Hepatocyte (in vitro differentiated cells): ENCODE results near the gene KIAA0930. TPM values are rescaled to one million over a fixed set of nuclear protein-coding genes. Genes with fewer than 3 reads are reported as not detected.

ENCODE experiments used
- DNase-seq: peaks from one replicate; pipeline ENCODE4 v3.0.0-alpha.2; 2016; ENCODE audit warnings: low spot score
- H2AFZ ChIP-seq: fragments of 200-600 bp; sonication (generic); 2 replicates; pipeline ENCODE4 v1.6.0; 2016; ENCODE audit warnings: antibody characterized with exemption, mild to moderate bottlenecking
- H3K27ac ChIP-seq: fragments of 200-600 bp; sonication (generic); 2 replicates; pipeline ENCODE4 v1.5.1; 2016; ENCODE audit warnings: mild to moderate bottlenecking
- H3K27me3 ChIP-seq: fragments of 200-600 bp; sonication (generic); 2 replicates; pipeline ENCODE4 v1.6.1; 2016
- H3K36me3 ChIP-seq: fragments of 200-600 bp; sonication (generic); replicated peaks from 2 replicates; pipeline ENCODE4 v1.5.1; 2016; ENCODE audit warnings: low read depth; ENCODE audit not compliant: insufficient read depth
- H3K4me1 ChIP-seq: fragments of 200-600 bp; sonication (generic); 2 replicates; pipeline ENCODE4 v1.5.1; 2016; ENCODE audit warnings: mild to moderate bottlenecking, moderate library complexity; ENCODE audit not compliant: insufficient read depth
- H3K4me2 ChIP-seq: fragments of 200-600 bp; sonication (generic); 2 replicates; pipeline ENCODE4 v1.6.0; 2016
- H3K4me3 ChIP-seq: fragments of 200-600 bp; sonication (generic); 2 replicates; pipeline ENCODE4 v1.5.1; 2016; ENCODE audit warnings: mild to moderate bottlenecking
- H3K79me2 ChIP-seq: fragments of 200-600 bp; sonication (generic); 2 replicates; pipeline ENCODE4 v1.6.0; 2017; ENCODE audit warnings: mild to moderate bottlenecking
- H3K9me2 ChIP-seq: fragments of 200-600 bp; sonication (generic); replicated peaks from 2 replicates; pipeline ENCODE4 v1.6.0; 2017; ENCODE audit warnings: mild to moderate bottlenecking; ENCODE audit not compliant: insufficient read depth
- H3K9me3 ChIP-seq: fragments of 200-600 bp; sonication (generic); 2 replicates; pipeline ENCODE4 v1.5.1; 2016; ENCODE audit warnings: low read depth, mild to moderate bottlenecking
- H4K20me1 ChIP-seq: fragments of 200-600 bp; sonication (generic); 2 replicates; pipeline ENCODE4 v1.6.0; 2016; ENCODE audit warnings: mild to moderate bottlenecking; ENCODE audit not compliant: insufficient read depth, poor library complexity, severe bottlenecking
- EZH2 ChIP-seq: fragments of 200-600 bp; sonication (generic); IDR thresholded peaks from 2 replicates; pipeline ENCODE4 v1.6.1; 2016; ENCODE audit warnings: antibody characterized with exemption, mild to moderate bottlenecking, borderline replicate concordance
- EZH2phosphoT487 ChIP-seq: fragments of 200-600 bp; sonication (generic); IDR thresholded peaks from one replicate; pipeline ENCODE4 v1.6.1; 2018; ENCODE audit warnings: antibody characterized with exemption, mild to moderate bottlenecking, low read depth, moderate library complexity; ENCODE audit not compliant: unreplicated experiment, severe bottlenecking
- WGBS: methylation state at CpG from one replicate; pipeline ENCODE4 v1.1.6; 2016; ENCODE audit warnings: low lambda C conversion rate; ENCODE audit errors: missing lambda C conversion rate; 5-methylcytosine and 5-hydroxymethylcytosine counted together
- polyA plus RNA-seq: library from polyadenylated mRNA; unstranded; fragments of >200 nt; fragmentation: Nextera tagmentation; extraction: Ambion mirVana; gene quantifications from 2 replicates; pipeline ENCODE4 v1.2.1, GENCODE V29; 2016
- total RNA-seq: library from RNA; depleted of rRNA; stranded (reverse); fragments of >200 nt; gene quantifications from 2 replicates; pipeline ENCODE4 v1.2.3, GENCODE V29; 2014
- TF ChIP-seq, protein P1 (sequence below): fragments of 200-600 bp; sonication (generic); IDR thresholded peaks from 2 replicates; pipeline ENCODE4 v1.5.1; 2016; ENCODE audit warnings: antibody characterized with exemption, mild to moderate bottlenecking; ENCODE audit not compliant: poor library complexity

KIAA0930 gene
- total RNA-seq (30.9 and 62.9 TPM in 2 replicates), polyA plus RNA-seq (42.0 and 43.6 TPM in 2 replicates)

DNA sequence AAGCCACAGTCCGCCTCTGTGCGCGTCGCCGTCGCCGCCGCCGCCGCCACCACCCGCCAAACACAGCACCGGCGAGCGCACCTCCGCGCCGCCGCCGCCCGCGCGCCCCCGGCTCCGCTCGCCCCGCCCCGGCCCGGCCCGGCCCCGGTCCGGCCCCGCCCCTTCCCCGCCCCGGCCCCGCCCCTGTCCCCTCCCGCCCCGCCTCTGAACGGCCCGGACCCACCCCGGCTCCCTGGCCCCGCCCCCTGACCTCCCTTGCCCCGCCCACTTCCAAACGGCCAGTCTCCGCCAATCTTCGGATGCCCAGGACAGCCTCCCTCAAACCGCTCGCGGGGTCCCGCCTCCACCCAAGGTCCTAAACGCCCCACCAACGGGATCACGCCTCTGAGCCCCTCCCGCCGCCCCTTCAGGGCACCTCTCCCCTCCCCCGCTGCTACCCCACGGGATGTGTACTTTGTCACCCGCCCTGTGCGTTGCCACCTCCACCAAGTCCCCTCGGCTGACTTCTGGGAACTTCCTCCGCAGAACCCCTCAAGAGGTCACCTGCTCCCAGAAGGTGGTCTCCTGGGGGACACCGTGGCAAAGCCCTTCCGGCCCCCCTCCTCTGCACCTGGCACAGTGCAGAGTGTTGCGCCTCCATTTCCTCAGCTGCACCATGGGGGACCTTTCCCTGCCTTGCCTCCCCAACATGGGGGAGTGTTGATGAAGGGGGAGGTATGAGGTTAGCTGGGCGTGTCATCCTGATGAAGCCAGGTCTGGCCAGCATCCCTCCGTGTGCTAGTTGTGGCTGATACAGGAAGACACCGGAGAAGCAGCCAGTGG lies at the start of gene KIAA0930:
KIAA0930 (minus strand) TSS at position 85 of the 822 bp plus-strand sequence. CDS start 191 bp downstream, outside the sequence.
- H3K36me3 ChIP-seq, result no peaks in the 10 kb centered on the region

DNA sequence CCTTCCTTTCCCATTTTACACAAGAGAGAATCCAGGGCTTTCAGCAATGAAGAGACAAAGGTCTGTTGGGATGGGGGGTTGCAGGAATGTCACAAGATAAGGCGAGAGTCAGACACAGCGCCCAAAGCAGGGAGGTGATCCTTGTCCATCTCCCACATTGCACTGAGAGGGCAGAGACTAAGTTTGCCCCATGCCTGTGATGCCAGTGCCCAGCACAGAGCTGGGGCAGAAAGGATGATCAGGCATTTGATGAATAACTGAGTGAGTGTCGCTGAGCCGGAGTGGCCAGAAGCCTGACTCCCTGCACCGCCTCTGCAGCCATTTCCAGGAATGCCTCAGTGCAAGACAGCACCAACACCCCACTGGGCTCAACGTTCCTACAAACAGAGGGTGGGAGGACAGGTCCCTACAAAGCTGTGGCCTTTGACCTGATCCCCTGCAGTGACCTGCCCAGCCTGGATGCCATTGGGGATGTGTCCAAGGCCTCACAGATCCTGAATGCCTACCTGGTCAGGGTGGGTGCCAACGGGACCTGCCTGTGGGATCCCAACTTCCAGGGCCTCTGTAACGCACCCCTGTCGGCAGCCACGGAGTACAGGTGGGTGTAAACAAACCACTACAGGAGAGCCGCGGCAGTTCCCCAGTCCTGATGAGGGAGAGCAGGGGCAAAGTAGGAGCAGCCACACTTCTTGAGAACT lies 46.3 kb upstream of the KIAA0930 start:
- Histone ChIP-seq H3K36me3 (no peaks in the 10 kb centered on the region), H3K4me3 (no peak overlapping the region), H3K9me3 (no peaks in the 10 kb centered on the region), H3K27me3 (no peaks in the 10 kb centered on the region), H4K20me1 (no peaks in the 10 kb centered on the region), H3K4me1 (peaks cover 11% of the 10 kb centered on the region), H3K79me2 (no peaks in the 10 kb centered on the region), H3K4me2 (peak overlapping the region; percentile 90), H3K27ac (peak overlapping the region; percentile 50), H2AFZ (no peak overlapping the region), H3K9me2 (no peaks in the 10 kb centered on the region)
- TF ChIP-seq, protein P1, sequence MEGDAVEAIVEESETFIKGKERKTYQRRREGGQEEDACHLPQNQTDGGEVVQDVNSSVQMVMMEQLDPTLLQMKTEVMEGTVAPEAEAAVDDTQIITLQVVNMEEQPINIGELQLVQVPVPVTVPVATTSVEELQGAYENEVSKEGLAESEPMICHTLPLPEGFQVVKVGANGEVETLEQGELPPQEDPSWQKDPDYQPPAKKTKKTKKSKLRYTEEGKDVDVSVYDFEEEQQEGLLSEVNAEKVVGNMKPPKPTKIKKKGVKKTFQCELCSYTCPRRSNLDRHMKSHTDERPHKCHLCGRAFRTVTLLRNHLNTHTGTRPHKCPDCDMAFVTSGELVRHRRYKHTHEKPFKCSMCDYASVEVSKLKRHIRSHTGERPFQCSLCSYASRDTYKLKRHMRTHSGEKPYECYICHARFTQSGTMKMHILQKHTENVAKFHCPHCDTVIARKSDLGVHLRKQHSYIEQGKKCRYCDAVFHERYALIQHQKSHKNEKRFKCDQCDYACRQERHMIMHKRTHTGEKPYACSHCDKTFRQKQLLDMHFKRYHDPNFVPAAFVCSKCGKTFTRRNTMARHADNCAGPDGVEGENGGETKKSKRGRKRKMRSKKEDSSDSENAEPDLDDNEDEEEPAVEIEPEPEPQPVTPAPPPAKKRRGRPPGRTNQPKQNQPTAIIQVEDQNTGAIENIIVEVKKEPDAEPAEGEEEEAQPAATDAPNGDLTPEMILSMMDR, result no peak
- TF ChIP-seq EZH2, result no peak
- TF ChIP-seq EZH2phosphoT487, result no peak
- WGBS, result 64% methylated on average over 12 of the region's 12 CpGs
- DNase-seq, result no peak

More for the DNA sequence above, at the start of gene KIAA0930:
- Histone ChIP-seq H3K4me3 (peak within 1 kb of the TSS; percentile 83), H3K27ac (peak within 1 kb of the TSS; percentile 51), H3K27me3 (no peaks in the 10 kb centered on the region), H3K4me1 (peaks cover 11% of the 10 kb centered on the region), H4K20me1 (peaks cover 8% of the 10 kb centered on the region), H2AFZ (peak within 1 kb of the TSS; percentile 71), H3K79me2 (peaks cover 40% of the 10 kb centered on the region), H3K9me3 (no peaks in the 10 kb centered on the region), H3K9me2 (no peaks in the 10 kb centered on the region), H3K4me2 (peak within 1 kb of the TSS; percentile 99)
- 19% methylated on average over 19 of the region's 66 CpGs for WGBS
- peak; percentile 89 for DNase-seq
- TF ChIP-seq, protein P1, result no peak
- TF ChIP-seq EZH2, result no peak
- TF ChIP-seq EZH2phosphoT487, result no peak

DNA sequence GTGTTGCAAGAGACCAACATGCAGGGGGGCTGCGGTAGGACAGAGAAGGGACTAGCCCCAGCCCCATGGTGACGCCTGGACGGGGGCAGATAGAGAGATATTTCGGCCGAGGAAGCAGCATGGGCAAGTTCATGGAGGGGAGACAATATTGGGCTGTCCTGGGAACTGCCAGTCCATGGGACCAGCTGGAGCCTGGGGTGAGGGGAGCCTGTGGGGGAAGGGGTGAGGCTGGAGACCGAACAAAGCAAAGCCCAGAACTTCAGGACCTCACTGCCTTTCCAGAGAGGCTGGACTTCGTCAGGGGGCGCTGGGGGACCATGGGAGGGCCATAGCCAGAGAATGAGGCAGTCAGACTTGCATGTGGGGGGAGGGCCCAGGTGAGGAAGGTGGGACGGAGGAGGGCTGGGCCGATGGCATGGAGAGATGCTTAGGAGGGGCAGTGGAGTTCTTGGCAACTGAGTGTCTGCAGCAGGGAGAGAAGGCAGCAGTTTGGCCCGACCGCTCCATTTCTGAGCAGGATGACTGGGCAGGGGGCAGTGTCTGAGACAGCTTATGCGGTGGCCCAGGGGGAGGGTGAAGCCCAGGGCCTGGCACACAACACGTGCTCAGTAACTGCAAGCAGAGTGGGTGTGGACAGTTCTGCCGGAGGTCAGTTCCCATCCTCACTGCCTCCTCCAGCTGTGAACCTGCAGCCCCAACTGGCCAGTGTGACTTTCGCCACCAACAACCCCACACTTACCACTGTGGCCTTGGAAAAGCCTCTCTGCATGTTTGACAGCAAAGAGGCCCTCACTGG lies 44.8 kb upstream of the KIAA0930 start:
- Histone ChIP-seq H3K4me2 (peak overlapping the region; percentile 90), H3K79me2 (no peaks in the 10 kb centered on the region), H3K27ac (peak overlapping the region; percentile 70), H3K4me3 (peak overlapping the region; percentile 20), H3K9me3 (no peaks in the 10 kb centered on the region), H3K36me3 (no peaks in the 10 kb centered on the region), H3K27me3 (no peaks in the 10 kb centered on the region), H3K9me2 (no peaks in the 10 kb centered on the region), H3K4me1 (peaks cover 15% of the 10 kb centered on the region), H2AFZ (no peak overlapping the region), H4K20me1 (no peaks in the 10 kb centered on the region)
- peak; percentile 48 for DNase-seq
- TF ChIP-seq, protein P1, result no peak
- TF ChIP-seq EZH2phosphoT487, result no peak
- no peak for TF ChIP-seq EZH2
- WGBS, result 43% methylated on average over 12 of the region's 16 CpGs
